Activated CD4-positive, alpha-beta T cell treated with anti-CD3 and anti-CD28 coated beads for 36 hours (primary cell): Measurements from ENCODE around the gene VWA5B1. TPM values are rescaled to one million over a fixed set of nuclear protein-coding genes. Genes with fewer than 3 reads are reported as not detected.

ENCODE experiments used
- ATAC-seq: fragments of 200-7000 bp; cut with Tn5 transposase; one replicate; pipeline ENCODE4 v1.10.0; 2021; ENCODE audit warnings: mild to moderate bottlenecking, moderate library complexity
- CTCF ChIA-PET: fragments of 350-600 bp; sonication (Branson Sonifier 250); formaldehyde crosslinking; loops from one replicate; lab custom pipeline; 2021; ENCODE audit warnings: antibody characterized with exemption; lab: Charles Lee
- POLR2A ChIA-PET: fragments of 350-600 bp; sonication (Branson Sonifier 250); formaldehyde crosslinking; loops from one replicate; lab custom pipeline; 2021; ENCODE audit warnings: antibody characterized with exemption, inconsistent platforms; lab: Charles Lee
- DNase-seq: peaks from one replicate; pipeline ENCODE4 v3.0.0-alpha.2; 2020
- H3K27ac Mint-ChIP-seq: one replicate; pipeline ENCODE4 v1.8.0; 2021; ENCODE audit warnings: mixed read lengths
- H3K27me3 Mint-ChIP-seq: one replicate; pipeline ENCODE4 v1.8.0; 2021; ENCODE audit warnings: mixed read lengths
- H3K36me3 Mint-ChIP-seq: one replicate; pipeline ENCODE4 v1.8.0; 2021; ENCODE audit warnings: low read depth, mixed read lengths
- H3K4me1 Mint-ChIP-seq: one replicate; pipeline ENCODE4 v1.8.0; 2021; ENCODE audit warnings: mixed read lengths
- H3K4me3 Mint-ChIP-seq: one replicate; pipeline ENCODE4 v1.8.0; 2021; ENCODE audit warnings: mild to moderate bottlenecking, moderate library complexity, mixed read lengths
- H3K9me3 Mint-ChIP-seq: one replicate; pipeline ENCODE4 v1.8.0; 2021; ENCODE audit warnings: low read depth, mixed read lengths
- intact Hi-C, 2 experiments: fragments of 100-400 bp; cut with DNase I in 1 of 2; cut with micrococcal nuclease in 1 of 2; formaldehyde crosslinking; loops; one replicate each; pipeline versions ENCODE4 v1.14.2 to v1.15.1; 2022 to 2024; cut with DNase I, micrococcal nuclease
- total RNA-seq, 2 experiments: library from RNA; stranded (reverse); gene quantifications; one replicate each; pipeline ENCODE4 v1.2.3, GENCODE V29; 2021

The VWA5B1 gene
- total RNA-seq, 2 experiments from 2014 or later = not detected

- no peak for DNase-seq
- Mint-ChIP-seq H3K27me3 (peaks cover 42% of the 10 kb centered on the region), H3K9me3 (peaks cover 10% of the 10 kb centered on the region), H3K27ac (no peak overlapping the region), H3K4me1 (no peaks in the 10 kb centered on the region), H3K36me3 (no peaks in the 10 kb centered on the region), H3K4me3 (no peak overlapping the region)
- ChIA-PET POLR2A (no interaction called here), CTCF (no interaction called here)
- ATAC-seq = no peak
- intact Hi-C loops = no loop called here
Measured at GRCh38 chr1:20398744-20399143, 108.1 kb downstream of the VWA5B1 start.

GRCh38 chr1:20399196-20399595, 108.5 kb downstream of the VWA5B1 start:
- CTCF ChIA-PET = no interaction called here

GRCh38 chr1:20399606-20400180, 109.0 kb downstream of the VWA5B1 start:
- ATAC-seq (no peak), DNase-seq (no peak)
- ChIA-PET POLR2A (no interaction called here), CTCF (interaction anchor here (0.5 kb wide), 1 partner anchor 299 kb away, joined by 3 read pairs; no protein-coding TSS in a partner anchor)
- intact Hi-C loops = no loop called here
- H3K4me1 Mint-ChIP-seq = no peaks in the 10 kb centered on the region
- H3K27ac Mint-ChIP-seq = no peak overlapping the region
- H3K27me3 Mint-ChIP-seq = peaks cover 47% of the 10 kb centered on the region
- no peak overlapping the region for H3K4me3 Mint-ChIP-seq
- peaks cover 5% of the 10 kb centered on the region for H3K9me3 Mint-ChIP-seq
- no peaks in the 10 kb centered on the region for H3K36me3 Mint-ChIP-seq

More at GRCh38 chr1:20399196-20399595, 108.5 kb downstream of the VWA5B1 start:
- Mint-ChIP-seq H3K9me3 (peaks cover 7% of the 10 kb centered on the region), H3K4me3 (no peak overlapping the region), H3K27me3 (peaks cover 42% of the 10 kb centered on the region), H3K27ac (no peak overlapping the region), H3K36me3 (no peaks in the 10 kb centered on the region), H3K4me1 (no peaks in the 10 kb centered on the region)
- POLR2A ChIA-PET = no interaction called here
- intact Hi-C loops = no loop called here
- ATAC-seq (no peak), DNase-seq (no peak)

- CTCF ChIA-PET = interaction anchor here (0.5 to 0.7 kb wide), 3 partner anchors 36 to 298 kb away, joined by 3 read pairs; no protein-coding TSS in a partner anchor
- Mint-ChIP-seq H3K27me3 (peaks cover 53% of the 10 kb centered on the region), H3K4me3 (no peak overlapping the region), H3K9me3 (peaks cover 5% of the 10 kb centered on the region), H3K4me1 (no peaks in the 10 kb centered on the region), H3K27ac (no peak overlapping the region), H3K36me3 (no peaks in the 10 kb centered on the region)
- intact Hi-C loops = no loop called here
- POLR2A ChIA-PET = no interaction called here
- no peak for DNase-seq
- no peak for ATAC-seq
Measured at GRCh38 chr1:20400341-20401177, 109.9 kb downstream of the VWA5B1 start.

- ATAC-seq (no peak), DNase-seq (no peak)
- no peaks in the 10 kb centered on the region for H3K36me3 Mint-ChIP-seq
- POLR2A ChIA-PET = no interaction called here
- intact Hi-C loops = no loop called here
- CTCF ChIA-PET = interaction anchor here (0.6 kb wide), 1 partner anchor 134 kb away, joined by 3 read pairs; no protein-coding TSS in a partner anchor
- H3K4me1 Mint-ChIP-seq = no peaks in the 10 kb centered on the region
- peaks cover 55% of the 10 kb centered on the region for H3K27me3 Mint-ChIP-seq
- H3K9me3 Mint-ChIP-seq = no peaks in the 10 kb centered on the region
- H3K4me3 Mint-ChIP-seq = no peak overlapping the region
- H3K27ac Mint-ChIP-seq = no peak overlapping the region
Measured at GRCh38 chr1:20401405-20402010, 110.8 kb downstream of the VWA5B1 start.

GRCh38 chr1:20402585-20403422, 112.1 kb downstream of the VWA5B1 start:
- no peak for ATAC-seq
- H3K36me3 Mint-ChIP-seq = no peaks in the 10 kb centered on the region
- no peak overlapping the region for H3K4me3 Mint-ChIP-seq
- no peak for DNase-seq
- POLR2A ChIA-PET = no interaction called here
- no peaks in the 10 kb centered on the region for H3K4me1 Mint-ChIP-seq
- H3K27me3 Mint-ChIP-seq = peaks cover 58% of the 10 kb centered on the region
- no peak overlapping the region for H3K27ac Mint-ChIP-seq
- CTCF ChIA-PET = interaction anchor here (1.2 kb wide), 1 partner anchor 28 kb away, joined by 3 read pairs; no protein-coding TSS in a partner anchor
- intact Hi-C loops = no loop called here
- H3K9me3 Mint-ChIP-seq = no peaks in the 10 kb centered on the region

- H3K36me3 Mint-ChIP-seq = no peaks in the 10 kb centered on the region
- H3K4me3 Mint-ChIP-seq = no peak overlapping the region
- no peak for ATAC-seq
- ChIA-PET CTCF (interaction anchor here (1.2 kb wide), 1 partner anchor 27 kb away, joined by 3 read pairs; no protein-coding TSS in a partner anchor), POLR2A (no interaction called here)
- no peak for DNase-seq
- H3K9me3 Mint-ChIP-seq = peaks cover 3% of the 10 kb centered on the region
- H3K27ac Mint-ChIP-seq = no peak overlapping the region
- intact Hi-C loops = no loop called here
- H3K27me3 Mint-ChIP-seq = peaks cover 60% of the 10 kb centered on the region
- no peaks in the 10 kb centered on the region for H3K4me1 Mint-ChIP-seq
Measured at GRCh38 chr1:20403423-20404145, 112.9 kb downstream of the VWA5B1 start.

- Mint-ChIP-seq H3K4me3 (no peak overlapping the region), H3K27ac (no peak overlapping the region), H3K27me3 (peaks cover 53% of the 10 kb centered on the region), H3K9me3 (peaks cover 3% of the 10 kb centered on the region), H3K36me3 (no peaks in the 10 kb centered on the region), H3K4me1 (no peaks in the 10 kb centered on the region)
- ChIA-PET CTCF (no interaction called here), POLR2A (no interaction called here)
- ATAC-seq (no peak), DNase-seq (no peak)
- intact Hi-C loops = no loop called here
Measured at GRCh38 chr1:20404466-20404865, 113.8 kb downstream of the VWA5B1 start.
